HG03432 (cell line): ENCODE data around the gene UNG.
A peak's percentile ranks its signal among the peaks of the same experiment; 100 is the strongest.

Experiments
- ATAC-seq: cut with Tn5 transposase; IDR thresholded peaks from one replicate; pipeline ENCODE4 v1.9.1; 2021; ENCODE audit warnings: mild to moderate bottlenecking, moderate library complexity; ENCODE audit not compliant: unreplicated experiment

UNG gene

GRCh38 chr12:109154451-109155438, 57.3 kb downstream of the UNG start:
- peak; percentile 88 for ATAC-seq

GRCh38 chr12:109156036-109156435, 58.6 kb downstream of the UNG start:
- ATAC-seq = no peak

GRCh38 chr12:109156586-109156985, 59.2 kb downstream of the UNG start:
- no peak for ATAC-seq

GRCh38 chr12:109157986-109158385, 60.6 kb downstream of the UNG start:
- ATAC-seq = no peak

GRCh38 chr12:109160433-109160832, 63.0 kb downstream of the UNG start:
- no peak for ATAC-seq
